ENCODE data around the gene SQSTM1.

SQSTM1 gene

DNA sequence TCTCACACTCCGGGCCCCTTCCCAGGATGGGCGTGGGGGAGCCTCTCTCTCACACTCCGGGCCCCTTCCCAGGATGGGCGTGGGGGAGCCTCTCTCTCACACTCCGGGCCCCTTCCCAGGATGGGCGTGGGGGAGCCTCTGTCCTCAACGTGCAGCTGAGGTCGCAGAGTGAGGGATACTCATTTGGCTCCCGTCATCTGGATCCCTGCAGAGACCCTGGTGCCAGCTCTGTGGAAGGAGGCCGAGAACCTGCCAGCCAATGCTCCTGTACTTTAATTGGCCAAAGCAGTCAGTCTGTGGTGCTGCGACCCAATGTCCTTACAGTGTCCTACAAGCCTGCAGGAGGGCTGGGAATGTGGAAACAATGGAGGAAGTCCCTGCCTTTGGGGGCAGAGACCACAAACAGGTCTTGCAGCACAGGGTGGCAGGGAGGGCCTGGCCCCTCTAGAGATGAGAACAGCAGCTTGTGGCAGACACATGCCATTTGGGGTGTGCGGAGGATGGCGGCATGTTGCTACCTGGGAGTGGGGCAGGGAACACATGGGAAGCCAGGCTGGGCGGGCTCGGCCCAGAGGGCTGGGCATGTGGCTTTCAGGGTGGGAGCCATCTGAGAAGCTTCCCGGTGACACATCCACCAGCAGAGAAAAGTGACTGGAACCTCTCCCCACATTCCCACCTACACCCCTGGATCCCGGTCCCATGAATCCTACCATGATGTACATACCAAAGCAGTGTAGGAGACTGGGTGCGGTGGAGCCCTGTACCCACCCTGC is 51.5 kb downstream of the SQSTM1 start:
- in situ Hi-C loops (cut with HindIII; ENCODE audit: low pct_unique_long_range_greater_than_20kb, low sequenced_read_pairs) = no loop called here
- no peak for TF ChIP-seq JUND (IDR thresholded peaks at IDR 0.05; ENCODE audit: low read depth)
- no peak for DNase-seq (ENCODE audit: low read depth in 1 of 2, low spot score in 1 of 2)

DNA sequence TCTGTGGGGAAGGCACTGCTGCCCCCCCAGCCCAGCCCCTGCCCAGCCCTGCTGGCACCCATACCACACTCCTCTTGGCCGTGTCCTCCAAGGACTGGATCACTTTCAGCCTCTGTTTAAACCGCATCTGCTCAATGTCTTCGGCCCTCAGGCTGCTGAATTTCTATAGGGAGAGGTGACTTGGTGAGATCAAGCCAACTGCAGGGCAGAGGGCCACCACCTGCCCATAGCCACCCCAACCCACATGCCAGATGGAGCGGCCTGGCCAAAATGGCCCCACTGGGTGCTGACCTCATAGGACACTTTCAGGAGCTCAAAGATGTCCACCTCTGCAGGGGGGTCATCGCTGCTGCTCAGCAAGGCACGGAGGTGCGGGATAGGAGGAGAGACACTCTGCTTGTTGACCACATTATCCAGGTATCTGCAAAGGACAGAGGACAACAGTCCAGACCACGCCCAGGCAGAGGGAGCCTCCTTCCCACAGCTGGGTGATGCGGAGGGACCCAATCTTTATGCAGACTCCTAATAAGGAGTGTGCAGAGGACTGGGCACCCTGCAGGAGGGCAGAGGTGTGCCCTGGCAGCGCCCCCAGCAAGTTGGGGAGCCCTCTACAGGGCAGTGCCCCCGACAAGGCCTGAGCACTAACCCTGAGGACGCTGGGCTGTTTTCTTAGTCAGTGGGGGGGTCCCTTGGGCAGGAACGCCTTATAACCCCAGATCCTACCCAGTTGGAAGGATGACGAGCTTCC is 52.3 kb downstream of the SQSTM1 start:
- DNase-seq (ENCODE audit: low read depth in 1 of 2, low spot score in 1 of 2) = no peak
- no peak for TF ChIP-seq JUND (IDR thresholded peaks at IDR 0.05; ENCODE audit: low read depth)
- in situ Hi-C loops (cut with HindIII; ENCODE audit: low pct_unique_long_range_greater_than_20kb, low sequenced_read_pairs) = no loop called here

DNA sequence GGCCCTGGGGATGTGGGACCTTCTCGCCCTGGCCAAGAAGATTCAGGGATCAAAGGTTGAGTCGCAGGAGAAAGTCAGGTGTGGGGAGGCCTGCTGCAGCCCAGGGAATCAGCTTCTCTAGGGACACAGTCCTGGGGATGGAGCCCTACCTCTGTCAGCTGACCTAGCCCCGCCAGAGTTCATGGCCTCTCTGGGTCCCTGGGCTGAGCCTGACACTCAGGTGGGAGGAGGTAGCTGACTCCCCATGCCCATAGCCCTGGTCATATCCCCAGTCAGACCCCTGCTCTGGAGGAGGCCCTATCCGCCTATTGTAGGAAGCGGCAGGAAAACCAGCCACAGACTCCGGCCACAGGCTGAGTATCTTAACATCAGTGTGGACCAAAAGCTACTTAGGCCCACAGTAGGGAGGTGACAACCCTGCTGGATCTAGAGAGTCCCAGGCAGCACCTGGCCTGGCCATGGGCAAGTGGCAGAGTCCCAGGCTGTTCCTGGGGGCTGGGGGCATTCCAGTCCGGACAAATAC is 52.9 kb downstream of the SQSTM1 start:
- in situ Hi-C loops (cut with HindIII; ENCODE audit: low pct_unique_long_range_greater_than_20kb, low sequenced_read_pairs) = no loop called here
- DNase-seq (ENCODE audit: low read depth in 1 of 2, low spot score in 1 of 2) = no peak
- TF ChIP-seq JUND (IDR thresholded peaks at IDR 0.05; ENCODE audit: low read depth) = no peak

DNA sequence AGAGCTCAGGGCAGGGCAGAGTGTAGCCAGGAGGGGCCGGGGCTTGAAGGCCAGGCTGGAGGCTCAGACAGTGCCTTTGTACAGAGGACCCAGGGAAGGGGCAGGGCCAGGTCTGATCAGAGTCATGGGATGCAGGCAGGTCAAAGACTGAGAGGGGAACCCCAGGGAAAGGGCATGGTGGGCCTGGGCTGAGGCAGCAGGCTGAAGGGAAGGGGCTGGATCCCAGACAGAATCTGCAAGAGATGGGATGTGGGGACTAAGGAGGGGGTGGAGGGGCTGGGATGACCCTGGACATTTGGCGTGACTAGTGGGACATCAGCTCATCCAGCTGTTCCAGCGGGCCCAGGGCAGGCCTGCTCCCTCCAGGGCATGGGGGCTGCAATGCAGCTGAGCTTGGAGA is 53.4 kb downstream of the SQSTM1 start:
- no peak for TF ChIP-seq JUND (IDR thresholded peaks at IDR 0.05; ENCODE audit: low read depth)
- no peak for DNase-seq (ENCODE audit: low read depth in 1 of 2, low spot score in 1 of 2)
- in situ Hi-C loops (cut with HindIII; ENCODE audit: low pct_unique_long_range_greater_than_20kb, low sequenced_read_pairs) = no loop called here

DNA sequence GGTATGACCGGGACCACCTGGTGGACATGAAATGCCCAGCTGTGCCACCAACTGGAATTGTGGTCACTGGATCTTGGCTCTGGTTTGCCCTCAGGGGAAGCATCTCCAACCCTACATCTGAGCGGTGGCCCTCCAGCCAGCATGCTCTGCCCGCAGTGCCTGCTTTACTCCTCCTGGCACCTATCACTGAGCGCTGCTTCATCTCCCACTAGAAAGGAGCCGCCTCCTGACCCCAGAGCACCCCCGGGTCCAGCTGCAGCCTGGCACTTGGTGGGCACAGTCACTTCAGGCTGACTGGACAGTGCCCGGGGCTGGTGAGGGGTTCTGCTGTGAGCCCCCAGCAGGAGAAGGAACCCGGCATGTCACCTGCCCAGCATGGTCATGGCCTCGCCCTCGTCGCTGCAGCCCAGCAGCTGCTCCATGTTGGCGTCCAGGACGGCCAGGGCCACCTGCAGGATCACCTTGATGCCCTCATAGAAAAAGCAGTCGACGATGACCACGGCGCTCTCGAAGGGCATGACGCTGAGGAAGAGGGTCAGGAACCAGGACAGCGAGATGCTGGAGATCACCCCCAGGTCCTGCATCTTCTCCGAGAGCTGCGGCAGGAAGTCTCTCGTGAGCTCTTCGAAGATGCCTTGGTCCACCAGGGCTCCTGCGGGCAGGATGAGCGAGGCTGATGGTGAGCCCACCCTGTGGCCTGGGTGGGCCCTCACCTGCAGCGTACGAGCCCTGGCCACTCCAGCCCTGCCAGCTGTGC is 54.0 kb downstream of the SQSTM1 start:
- DNase-seq (ENCODE audit: low read depth in 1 of 2, low spot score in 1 of 2) = no peak
- no peak for TF ChIP-seq JUND (IDR thresholded peaks at IDR 0.05; ENCODE audit: low read depth)
- in situ Hi-C loops (cut with HindIII; ENCODE audit: low pct_unique_long_range_greater_than_20kb, low sequenced_read_pairs) = no loop called here

DNA sequence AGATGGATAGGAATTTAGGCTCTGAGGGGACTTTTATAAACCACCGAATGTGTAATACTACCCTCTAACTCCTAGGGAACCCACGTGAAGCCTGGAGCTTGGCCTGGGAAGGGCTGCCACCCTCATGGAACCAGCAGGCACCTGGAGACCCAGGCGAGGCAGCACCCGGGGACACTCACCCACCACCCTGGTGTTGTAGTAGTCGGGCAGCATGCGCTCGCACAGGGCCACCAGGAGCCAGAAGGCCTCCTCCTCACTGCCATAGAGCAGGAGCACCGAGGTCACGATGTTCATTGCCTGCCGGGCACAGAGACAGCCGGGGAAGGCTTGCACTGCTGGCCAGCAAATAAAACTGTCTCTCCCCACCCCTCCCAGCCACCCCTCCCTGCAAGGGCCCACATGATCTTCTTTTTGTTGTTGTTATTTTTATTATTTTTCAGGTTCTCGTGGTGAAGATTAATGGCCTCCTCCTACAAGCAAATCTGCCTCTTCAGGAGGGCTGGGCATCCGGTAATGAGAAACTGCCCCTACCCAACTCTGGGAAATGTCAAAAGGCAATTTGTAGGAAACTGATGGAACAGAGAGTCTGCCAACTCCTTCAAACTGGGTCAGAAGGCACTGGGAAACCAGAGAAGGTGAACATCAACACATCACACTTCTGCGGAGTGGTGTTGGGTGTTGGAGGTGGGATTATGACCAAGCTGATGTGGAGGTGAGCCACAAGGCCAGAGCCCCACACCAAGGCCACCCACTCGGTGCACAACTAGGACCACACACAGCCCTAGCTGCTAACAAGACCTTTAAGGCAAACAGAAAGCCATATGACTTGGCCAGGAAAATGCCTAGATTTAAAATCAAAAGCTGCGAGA is 55.3 kb downstream of the SQSTM1 start:
- in situ Hi-C loops (cut with HindIII; ENCODE audit: low pct_unique_long_range_greater_than_20kb, low sequenced_read_pairs) = no loop called here
- DNase-seq (ENCODE audit: low read depth in 1 of 2, low spot score in 1 of 2) = no peak
- TF ChIP-seq JUND (IDR thresholded peaks at IDR 0.05; ENCODE audit: low read depth) = no peak

DNA sequence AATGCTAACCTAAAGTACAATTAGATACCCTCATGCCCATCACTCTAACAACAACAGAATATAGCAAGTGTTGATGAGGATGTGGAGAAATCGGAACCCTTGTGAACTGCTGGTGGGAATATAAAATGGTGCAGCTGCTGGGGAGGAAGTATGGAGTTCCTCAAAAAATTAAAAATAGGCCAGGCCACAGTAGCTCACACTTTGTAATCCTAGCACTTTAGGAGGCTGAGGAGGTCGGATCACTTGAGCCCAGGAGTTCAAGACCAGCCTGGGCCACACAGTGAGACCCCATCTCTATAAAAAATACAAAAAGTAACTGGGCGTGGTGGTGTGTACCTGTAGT is 55.9 kb downstream of the SQSTM1 start:
- no peak for TF ChIP-seq JUND (IDR thresholded peaks at IDR 0.05; ENCODE audit: low read depth)
- in situ Hi-C loops (cut with HindIII; ENCODE audit: low pct_unique_long_range_greater_than_20kb, low sequenced_read_pairs) = no loop called here
- DNase-seq (ENCODE audit: low read depth in 1 of 2, low spot score in 1 of 2) = no peak

DNA sequence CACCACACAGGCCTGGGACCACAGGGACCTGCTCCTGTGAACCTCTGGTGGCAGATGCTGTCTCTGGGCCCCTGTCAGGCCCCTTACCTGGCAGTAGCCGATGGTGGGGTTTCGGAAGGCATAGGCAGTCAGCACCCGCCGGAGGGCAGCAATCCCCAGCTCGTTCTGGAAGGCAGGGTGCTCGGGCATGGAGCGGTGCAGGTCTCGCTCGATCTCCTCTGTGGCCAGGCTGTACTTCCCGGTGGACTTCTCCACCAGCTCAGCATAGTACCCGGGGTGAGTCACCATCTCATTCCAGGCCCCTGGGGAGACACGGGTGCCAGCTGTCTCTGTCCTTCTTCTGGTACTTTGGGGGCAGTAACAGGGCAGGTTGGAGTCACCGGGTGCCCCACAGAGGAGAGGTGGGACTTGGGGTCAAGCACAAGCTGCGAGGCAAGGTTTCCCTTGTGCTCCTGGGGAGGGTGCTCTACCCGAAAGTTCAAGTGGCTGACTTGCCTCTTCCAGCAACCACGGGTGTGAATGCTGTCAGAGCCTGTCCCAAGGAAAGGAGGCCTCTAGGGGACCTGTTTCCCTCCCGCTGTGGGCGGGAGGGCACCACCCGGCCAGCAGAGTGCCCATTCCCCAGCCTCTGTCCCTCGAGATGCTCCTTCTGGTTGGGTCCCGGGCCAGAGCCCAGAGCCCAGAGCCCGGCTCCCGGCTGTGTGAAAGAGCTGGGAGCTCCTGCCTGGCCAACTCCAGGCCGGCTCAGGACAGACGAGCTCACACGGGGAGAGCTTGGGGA is 57.7 kb downstream of the SQSTM1 start:
- no peak for DNase-seq (ENCODE audit: low read depth in 1 of 2, low spot score in 1 of 2)
- in situ Hi-C loops (cut with HindIII; ENCODE audit: low pct_unique_long_range_greater_than_20kb, low sequenced_read_pairs) = no loop called here
- no peak for TF ChIP-seq JUND (IDR thresholded peaks at IDR 0.05; ENCODE audit: low read depth)

DNA sequence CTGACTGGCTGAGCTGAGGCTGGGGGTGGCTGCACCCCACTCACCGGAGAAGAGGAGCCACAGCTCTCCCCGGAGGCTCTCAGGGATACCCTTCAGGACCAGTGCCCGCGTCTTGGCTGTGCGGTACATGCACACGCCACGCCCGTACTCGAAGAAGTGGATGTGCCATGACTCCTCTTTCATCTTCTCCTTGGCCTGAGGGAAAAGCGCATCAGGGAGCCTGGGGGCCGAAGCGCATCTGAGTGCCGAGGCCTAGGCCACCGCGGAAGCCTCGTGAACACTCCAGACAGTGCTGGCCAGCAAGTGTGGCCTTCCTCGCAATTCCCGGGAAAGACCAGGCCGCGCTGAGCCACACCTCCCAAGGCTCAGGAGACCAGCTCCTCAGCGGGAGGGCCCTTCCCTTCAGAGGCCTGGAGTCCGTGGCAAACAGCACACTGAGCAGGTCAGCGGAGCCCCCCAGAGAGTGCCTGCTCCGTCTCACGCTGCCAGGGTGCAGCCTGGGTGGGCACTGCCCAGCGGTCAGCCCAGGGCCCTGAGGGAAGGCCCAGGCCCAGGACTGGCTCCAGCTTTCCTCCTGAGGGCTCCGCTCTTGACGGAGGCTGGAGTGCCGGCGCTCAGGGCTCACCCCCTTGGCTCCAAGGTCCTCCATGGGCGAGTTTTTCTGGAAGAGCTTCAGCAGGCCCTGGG is 58.4 kb downstream of the SQSTM1 start:
- TF ChIP-seq JUND (IDR thresholded peaks at IDR 0.05; ENCODE audit: low read depth) = no peak
- no peak for DNase-seq (ENCODE audit: low read depth in 1 of 2, low spot score in 1 of 2)
- in situ Hi-C loops (cut with HindIII; ENCODE audit: low pct_unique_long_range_greater_than_20kb, low sequenced_read_pairs) = no loop called here

DNA sequence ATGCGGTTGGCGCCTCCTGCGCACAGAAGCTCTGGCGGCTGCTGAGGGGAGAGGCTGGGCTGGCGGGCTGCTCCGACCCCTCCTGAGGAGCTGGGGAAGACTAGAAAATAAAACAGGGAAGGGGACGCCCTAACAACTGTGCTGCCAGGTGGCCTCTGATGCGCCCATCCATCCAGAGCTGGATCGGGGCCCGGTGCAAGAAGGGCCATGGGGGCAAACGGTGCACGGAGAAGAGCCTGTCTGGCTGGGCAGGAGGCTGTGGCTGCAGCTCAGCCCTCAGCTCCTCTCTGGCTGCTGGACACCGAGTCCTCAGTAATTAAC is 58.9 kb downstream of the SQSTM1 start:
- no peak for TF ChIP-seq JUND (IDR thresholded peaks at IDR 0.05; ENCODE audit: low read depth)
- in situ Hi-C loops (cut with HindIII; ENCODE audit: low pct_unique_long_range_greater_than_20kb, low sequenced_read_pairs) = no loop called here
- no peak for DNase-seq (ENCODE audit: low read depth in 1 of 2, low spot score in 1 of 2)

DNA sequence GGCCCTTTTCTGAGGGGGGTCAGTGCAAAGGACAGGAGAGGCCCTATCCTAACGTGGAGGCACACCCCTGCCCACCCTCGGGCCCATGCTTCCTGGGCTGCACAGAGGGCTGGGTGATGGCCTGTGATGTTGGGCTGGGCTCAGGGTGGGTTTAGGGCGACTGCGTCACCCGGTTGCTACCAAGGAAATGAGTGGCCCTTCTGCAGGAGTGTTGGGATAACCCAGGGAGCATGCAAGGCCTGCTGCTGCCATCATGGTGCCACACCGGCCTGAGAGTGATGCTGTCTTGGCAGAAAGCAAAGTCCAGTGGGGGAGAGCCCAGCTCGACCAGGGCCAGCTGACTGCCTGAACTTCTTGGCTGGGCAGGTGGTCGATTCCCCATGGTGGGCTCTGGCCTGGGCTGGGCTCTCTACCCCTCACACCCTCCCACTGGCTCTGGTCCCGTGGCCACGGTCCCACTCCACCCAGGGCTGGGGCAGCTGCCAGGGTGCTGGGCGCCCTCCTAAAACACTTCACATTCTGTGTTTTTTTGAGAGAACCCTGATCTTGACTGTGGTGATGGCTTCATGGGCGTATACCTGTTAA is 59.5 kb downstream of the SQSTM1 start:
- in situ Hi-C loops (cut with HindIII; ENCODE audit: low pct_unique_long_range_greater_than_20kb, low sequenced_read_pairs) = no loop called here
- no peak for DNase-seq (ENCODE audit: low read depth in 1 of 2, low spot score in 1 of 2)
- TF ChIP-seq JUND (IDR thresholded peaks at IDR 0.05; ENCODE audit: low read depth) = no peak

All from T47D (cell line).